HepG2 (cell line): ENCODE measurements around the gene PTGES3. TPM values are rescaled to one million over a fixed set of nuclear protein-coding genes. Genes with fewer than 3 reads are reported as not detected.
A peak's percentile ranks its signal among the peaks of the same experiment; 100 is the strongest.

ENCODE experiments used
- ATAC-seq: fragments of 200-7000 bp; cut with Tn5 transposase; 3 replicates; pipeline ENCODE4 v1.9.1; 2020; ENCODE audit warnings: mild to moderate bottlenecking, moderate library complexity
- BruUV-seq: library from RNA; stranded (reverse); fragments of 400-500 nt; replicated peaks from 2 replicates; lab custom pipeline; 2021; lab: Mats Ljungman, UMichigan
- CTCF ChIA-PET: fragments of 300-600 bp; formaldehyde crosslinking; extraction: SDS; loops from one replicate; lab custom pipeline; 2021; ENCODE audit warnings: low total read pairs, inconsistent platforms, low intra/inter-chr PET ratio; lab: Yijun Ruan, JAX
- POLR2A ChIA-PET: fragments of 350-600 bp; sonication (Branson Sonifier 250); formaldehyde crosslinking; loops from one replicate; lab custom pipeline; 2020; ENCODE audit warnings: antibody characterized with exemption, inconsistent platforms; lab: Yijun Ruan, JAX
- DNase-seq: peaks from one replicate; pipeline ENCODE4 v3.0.0-alpha.2; 2015; ENCODE audit warnings: low spot score
- FAIRE-seq: peaks from 3 replicates; lab custom pipeline; 2011; peaks lifted over from hg19 to GRCh38; lab: Jason Lieb, UNC
- H2AFZ ChIP-seq: one replicate; pipeline ENCODE4 v1.6.1; 2011; ENCODE audit warnings: low read length, inconsistent platforms
- H3K27ac ChIP-seq: fragments of 300-600 bp; 3 replicates; pipeline ENCODE4 v1.8.0; 2011; ENCODE audit warnings: mixed run types, mild to moderate bottlenecking, mixed read lengths, low read length, inconsistent platforms; ENCODE audit not compliant: insufficient read depth; ENCODE audit errors: extremely low read length
- H3K27me3 ChIP-seq, 2 experiments: fragments of 200-600 bp in 1 of 2; 2 replicates in 1 of 2; 3 replicates in 1 of 2; pipeline versions ENCODE4 v1.6.0 to v1.8.0; 2011; ENCODE audit warnings: low read length in 2 of 2, mild to moderate bottlenecking in 2 of 2, moderate library complexity in 2 of 2, inconsistent platforms in 1 of 2; ENCODE audit not compliant: insufficient read depth in 2 of 2, control insufficient read depth in 1 of 2
- H3K36me3 ChIP-seq, 2 experiments: fragments of 200-600 bp in 1 of 2; replicated peaks in 1 of 2; 2 replicates in 1 of 2; 3 replicates in 1 of 2; pipeline versions ENCODE4 v1.5.1 to v1.8.0; 2011; ENCODE audit warnings: low read length in 2 of 2, inconsistent platforms in 1 of 2; ENCODE audit not compliant: insufficient read depth in 2 of 2, control insufficient read depth in 1 of 2
- H3K4me1 ChIP-seq: 2 replicates; pipeline ENCODE4 v1.5.1; 2012; ENCODE audit warnings: low read length, inconsistent platforms; ENCODE audit not compliant: insufficient read depth
- H3K4me2 ChIP-seq: 2 replicates; pipeline ENCODE4 v1.6.0; 2011; ENCODE audit warnings: low read depth, low read length, inconsistent platforms
- H3K4me3 ChIP-seq, 3 experiments: fragments of 200-600 bp in 1 of 3; sonication (generic), shearing (Covaris generic) in 1 of 3; replicated peaks in 1 of 3; 2 replicates each; pipeline ENCODE4 v1.5.1; 2011 to 2016; ENCODE audit warnings: low read length in 3 of 3, inconsistent platforms in 2 of 3, low read depth in 2 of 3, mild to moderate bottlenecking in 2 of 3, control low read depth in 1 of 3, mixed read lengths in 1 of 3; ENCODE audit not compliant: insufficient read depth in 1 of 3
- H3K79me2 ChIP-seq: one replicate; pipeline ENCODE4 v1.6.1; 2011; ENCODE audit warnings: low read length, inconsistent platforms; ENCODE audit not compliant: insufficient read depth
- H3K9ac ChIP-seq: 2 replicates; pipeline ENCODE4 v1.6.0; 2011; ENCODE audit warnings: mild to moderate bottlenecking, low read depth, low read length, inconsistent platforms; ENCODE audit not compliant: insufficient read depth
- H3K9me3 ChIP-seq: 2 replicates; pipeline ENCODE4 v1.5.1; 2012; ENCODE audit warnings: mild to moderate bottlenecking, low read length
- H4K20me1 ChIP-seq: 2 replicates; pipeline ENCODE4 v1.6.0; 2011; ENCODE audit warnings: inconsistent platforms, mild to moderate bottlenecking, low read length, moderate library complexity; ENCODE audit not compliant: insufficient read depth
- BRF2 ChIP-seq: sonication (generic); formaldehyde crosslinking; IDR thresholded peaks from 2 replicates; pipeline ENCODE4 v1.8.1; 2022; ENCODE audit warnings: mild to moderate bottlenecking, missing genetic modification reagents
- DR1 ChIP-seq: sonication (generic); formaldehyde crosslinking; IDR thresholded peaks from 2 replicates; pipeline ENCODE4 v1.8.0; 2021; ENCODE audit warnings: mild to moderate bottlenecking, missing genetic modification reagents, inconsistent platforms
- HDAC6 ChIP-seq: fragments of 200-600 bp; sonication (generic); IDR thresholded peaks from 2 replicates; pipeline ENCODE4 v1.7.0; 2017; ENCODE audit warnings: mild to moderate bottlenecking, antibody characterized with exemption, low read length, low read depth
- HINFP ChIP-seq: sonication (generic); formaldehyde crosslinking; IDR thresholded peaks from 2 replicates; pipeline ENCODE4 v1.4.0; 2020; ENCODE audit warnings: low read depth, mild to moderate bottlenecking, missing genetic modification reagents
- HNRNPLL ChIP-seq: fragments of 200-400 bp; formaldehyde crosslinking; IDR thresholded peaks from 2 replicates; pipeline ENCODE4 v1.6.1; 2017; ENCODE audit warnings: mild to moderate bottlenecking, low read depth, low read length; ENCODE audit not compliant: poor library complexity, severe bottlenecking
- KLF6 ChIP-seq: IDR thresholded peaks from 2 replicates; pipeline ENCODE4 v1.8.0; 2016; ENCODE audit warnings: missing biosample characterization, missing genetic modification reagents
- MEIS1 ChIP-seq: sonication (generic); formaldehyde crosslinking; IDR thresholded peaks from 2 replicates; pipeline ENCODE4 v1.9.0; 2021; ENCODE audit warnings: mild to moderate bottlenecking, missing genetic modification reagents, moderate library complexity, borderline replicate concordance
- NBN ChIP-seq: fragments of 450-650 bp; conservative IDR thresholded peaks from 2 replicates; pipeline ENCODE4 v1.6.1; 2017
- ZFP90 ChIP-seq: sonication (generic); formaldehyde crosslinking; IDR thresholded peaks from 2 replicates; pipeline ENCODE4 v1.8.0; 2022; ENCODE audit warnings: missing genetic modification reagents, mild to moderate bottlenecking, inconsistent platforms, borderline replicate concordance
- ZNF850 ChIP-seq: sonication (generic); formaldehyde crosslinking; conservative IDR thresholded peaks from 2 replicates; pipeline ENCODE4 v1.9.0; 2021; ENCODE audit warnings: mild to moderate bottlenecking, missing genetic modification reagents
- WGBS: methylation state at CpG from one replicate; pipeline ENCODE4 v1.1.6; 2017; ENCODE audit warnings: low lambda C conversion rate; 5-methylcytosine and 5-hydroxymethylcytosine counted together
- in situ Hi-C: cut with HindIII; loops from 2 replicates; pipeline ENCODE4 v1.10.0; 2017; ENCODE audit warnings: low pct_unique_long_range_greater_than_20kb; ENCODE audit not compliant: extremely low pct_ligation_motif_present
- intact Hi-C: fragments of 100-400 bp; cut with micrococcal nuclease; formaldehyde crosslinking; loops from one replicate; pipeline ENCODE4 v1.10.0; 2022; ENCODE audit not compliant: unreplicated experiment
- polyA plus RNA-seq, 8 experiments: library from polyadenylated mRNA; depleted of rRNA in 3 of 8; stranded (reverse) in 7 of 8; unstranded in 1 of 8; fragments of >200 nt; fragmentation: Illumina TruSeq in 4 of 8; extraction: Trizol in 4 of 8; gene quantifications; 2 replicates each; pipeline versions ENCODE4 v1.2.1 to v1.2.3, GENCODE V29; 2011 to 2016; ENCODE audit warnings: low read depth in 4 of 8, missing spikeins in 1 of 8, mixed read lengths in 1 of 8; ENCODE audit not compliant: insufficient read depth in 1 of 8
- total RNA-seq, 5 experiments: library from RNA; depleted of rRNA; stranded (reverse); fragments of >200 nt; fragmentation: Illumina TruSeq; extraction: Trizol; gene quantifications; 2 replicates each; pipeline ENCODE4 v1.2.3, GENCODE V29; 2016; ENCODE audit warnings: low read depth in 1 of 5
- TF ChIP-seq, protein P1 (sequence below): sonication (generic); formaldehyde crosslinking; IDR thresholded peaks from 2 replicates; pipeline ENCODE4 v1.4.0; 2020; ENCODE audit warnings: missing genetic modification reagents, borderline replicate concordance
- TF ChIP-seq, protein P2 (sequence below): sonication (generic); formaldehyde crosslinking; IDR thresholded peaks from 2 replicates; pipeline ENCODE4 v1.5.1; 2020; ENCODE audit warnings: mild to moderate bottlenecking, missing genetic modification reagents, borderline replicate concordance

PTGES3 gene
- total and polyA plus RNA-seq, 2 of the 13 experiments (the other 11 are each of a cell fraction or from before 2014, with no cell fraction given) = 54.4 to 159 TPM

DNA sequence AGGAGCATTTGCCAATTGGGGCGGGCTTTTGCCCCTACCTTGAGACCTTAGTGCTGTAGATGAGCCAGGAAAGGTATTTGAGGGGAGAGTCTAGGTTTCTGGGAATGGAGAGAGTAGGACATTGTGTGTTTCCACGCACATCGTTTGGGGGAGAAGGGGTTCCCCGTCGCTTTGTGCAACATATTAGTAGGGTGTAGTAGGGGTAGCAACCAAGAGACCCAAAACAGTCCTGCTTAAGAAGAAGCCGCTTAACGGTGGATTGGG is 694 bp upstream of the PTGES3 start (continued):
- TF ChIP-seq HDAC6 = no peak
- TF ChIP-seq, protein P1, sequence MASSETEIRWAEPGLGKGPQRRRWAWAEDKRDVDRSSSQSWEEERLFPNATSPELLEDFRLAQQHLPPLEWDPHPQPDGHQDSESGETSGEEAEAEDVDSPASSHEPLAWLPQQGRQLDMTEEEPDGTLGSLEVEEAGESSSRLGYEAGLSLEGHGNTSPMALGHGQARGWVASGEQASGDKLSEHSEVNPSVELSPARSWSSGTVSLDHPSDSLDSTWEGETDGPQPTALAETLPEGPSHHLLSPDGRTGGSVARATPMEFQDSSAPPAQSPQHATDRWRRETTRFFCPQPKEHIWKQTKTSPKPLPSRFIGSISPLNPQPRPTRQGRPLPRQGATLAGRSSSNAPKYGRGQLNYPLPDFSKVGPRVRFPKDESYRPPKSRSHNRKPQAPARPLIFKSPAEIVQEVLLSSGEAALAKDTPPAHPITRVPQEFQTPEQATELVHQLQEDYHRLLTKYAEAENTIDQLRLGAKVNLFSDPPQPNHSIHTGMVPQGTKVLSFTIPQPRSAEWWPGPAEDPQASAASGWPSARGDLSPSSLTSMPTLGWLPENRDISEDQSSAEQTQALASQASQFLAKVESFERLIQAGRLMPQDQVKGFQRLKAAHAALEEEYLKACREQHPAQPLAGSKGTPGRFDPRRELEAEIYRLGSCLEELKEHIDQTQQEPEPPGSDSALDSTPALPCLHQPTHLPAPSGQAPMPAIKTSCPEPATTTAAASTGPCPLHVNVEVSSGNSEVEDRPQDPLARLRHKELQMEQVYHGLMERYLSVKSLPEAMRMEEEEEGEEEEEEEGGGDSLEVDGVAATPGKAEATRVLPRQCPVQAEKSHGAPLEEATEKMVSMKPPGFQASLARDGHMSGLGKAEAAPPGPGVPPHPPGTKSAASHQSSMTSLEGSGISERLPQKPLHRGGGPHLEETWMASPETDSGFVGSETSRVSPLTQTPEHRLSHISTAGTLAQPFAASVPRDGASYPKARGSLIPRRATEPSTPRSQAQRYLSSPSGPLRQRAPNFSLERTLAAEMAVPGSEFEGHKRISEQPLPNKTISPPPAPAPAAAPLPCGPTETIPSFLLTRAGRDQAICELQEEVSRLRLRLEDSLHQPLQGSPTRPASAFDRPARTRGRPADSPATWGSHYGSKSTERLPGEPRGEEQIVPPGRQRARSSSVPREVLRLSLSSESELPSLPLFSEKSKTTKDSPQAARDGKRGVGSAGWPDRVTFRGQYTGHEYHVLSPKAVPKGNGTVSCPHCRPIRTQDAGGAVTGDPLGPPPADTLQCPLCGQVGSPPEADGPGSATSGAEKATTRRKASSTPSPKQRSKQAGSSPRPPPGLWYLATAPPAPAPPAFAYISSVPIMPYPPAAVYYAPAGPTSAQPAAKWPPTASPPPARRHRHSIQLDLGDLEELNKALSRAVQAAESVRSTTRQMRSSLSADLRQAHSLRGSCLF (CRISPR knock-in tag) = no peak
- TF ChIP-seq ZNF850 = no peak
- no peak for TF ChIP-seq MEIS1 (CRISPR knock-in tag)
- TF ChIP-seq DR1 (CRISPR knock-in tag) = no peak

GRCh38 chr12:56687223-56688128 is 608 bp downstream of the PTGES3 start:
- peaks cover 31% of the 10 kb centered on the region for H4K20me1 ChIP-seq
- CTCF ChIA-PET = no interaction called here
- FAIRE-seq (no peak), DNase-seq (no peak), ATAC-seq (peak; percentile 61)
- no peak overlapping the region for H2AFZ ChIP-seq
- peak overlapping the region; percentile 99 for H3K27ac ChIP-seq
- intact Hi-C loops = loop anchor here (1.0 kb wide), 1 partner anchor 38 kb away; the partner anchor contains the start of gene NACA
- peaks cover 25% of the 10 kb centered on the region for H3K4me1 ChIP-seq
- POLR2A ChIA-PET = interaction anchor here (0.6 to 3.5 kb wide), 33 partner anchors 8 to 465 kb away, joined by 3 to 42 read pairs (median 4); partner anchors contain the start of genes ATP5F1B, LRP1, NACA and NEMP1
- peak overlapping the region; percentile 78 for H3K4me2 ChIP-seq
- peak overlapping the region; percentile 100 for H3K9ac ChIP-seq
- H3K36me3 ChIP-seq = no peaks in the 10 kb centered on the region; a peak in 1 of 5 replicates
- BruUV-seq = TSS peak; percentile 63
- no peaks in the 10 kb centered on the region for H3K9me3 ChIP-seq
- WGBS = 1% methylated on average over 24 of the region's 62 CpGs
- peak overlapping the region; percentile 96 to 98 (median 98) for H3K4me3 ChIP-seq
- in situ Hi-C loops = loop anchor here (5.0 kb wide), 1 partner anchor 40 kb away; the partner anchor contains the start of gene NACA
- peaks cover 51% of the 10 kb centered on the region for H3K79me2 ChIP-seq
- no peaks in the 10 kb centered on the region; a peak in 1 of 5 replicates for H3K27me3 ChIP-seq
- 0 out of 2 replicates have a peak, but pooled peaks have one; percentile 48 for TF ChIP-seq BRF2
- TF ChIP-seq KLF6 (CRISPR knock-in tag) = no peak
- TF ChIP-seq HINFP (CRISPR knock-in tag) = peak; percentile 7; the same call in 1 of the 2 replicates
- no peak for TF ChIP-seq NBN
- TF ChIP-seq, protein P2, sequence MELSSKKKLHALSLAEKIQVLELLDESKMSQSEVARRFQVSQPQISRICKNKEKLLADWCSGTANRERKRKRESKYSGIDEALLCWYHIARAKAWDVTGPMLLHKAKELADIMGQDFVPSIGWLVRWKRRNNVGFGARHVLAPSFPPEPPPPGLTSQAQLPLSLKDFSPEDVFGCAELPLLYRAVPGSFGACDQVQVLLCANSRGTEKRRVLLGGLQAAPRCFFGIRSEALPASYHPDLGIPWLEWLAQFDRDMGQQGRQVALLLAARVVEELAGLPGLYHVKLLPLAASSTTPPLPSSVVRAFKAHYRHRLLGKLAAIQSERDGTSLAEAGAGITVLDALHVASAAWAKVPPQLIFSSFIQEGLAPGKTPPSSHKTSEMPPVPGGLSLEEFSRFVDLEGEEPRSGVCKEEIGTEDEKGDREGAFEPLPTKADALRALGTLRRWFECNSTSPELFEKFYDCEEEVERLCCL (CRISPR knock-in tag) = peak; percentile 79
- TF ChIP-seq ZFP90 = no peak; the same call in 1 of the 2 replicates
- TF ChIP-seq HNRNPLL = no peak
